ENCODE results near the gene SCAMP4. TPM values are rescaled to one million over a fixed set of nuclear protein-coding genes. Genes with fewer than 3 reads are reported as not detected.

The SCAMP4 gene
- polyA plus RNA-seq, 1 of the 3 experiments (the other 2 are of a cell fraction) = 30.0 TPM

DNA sequence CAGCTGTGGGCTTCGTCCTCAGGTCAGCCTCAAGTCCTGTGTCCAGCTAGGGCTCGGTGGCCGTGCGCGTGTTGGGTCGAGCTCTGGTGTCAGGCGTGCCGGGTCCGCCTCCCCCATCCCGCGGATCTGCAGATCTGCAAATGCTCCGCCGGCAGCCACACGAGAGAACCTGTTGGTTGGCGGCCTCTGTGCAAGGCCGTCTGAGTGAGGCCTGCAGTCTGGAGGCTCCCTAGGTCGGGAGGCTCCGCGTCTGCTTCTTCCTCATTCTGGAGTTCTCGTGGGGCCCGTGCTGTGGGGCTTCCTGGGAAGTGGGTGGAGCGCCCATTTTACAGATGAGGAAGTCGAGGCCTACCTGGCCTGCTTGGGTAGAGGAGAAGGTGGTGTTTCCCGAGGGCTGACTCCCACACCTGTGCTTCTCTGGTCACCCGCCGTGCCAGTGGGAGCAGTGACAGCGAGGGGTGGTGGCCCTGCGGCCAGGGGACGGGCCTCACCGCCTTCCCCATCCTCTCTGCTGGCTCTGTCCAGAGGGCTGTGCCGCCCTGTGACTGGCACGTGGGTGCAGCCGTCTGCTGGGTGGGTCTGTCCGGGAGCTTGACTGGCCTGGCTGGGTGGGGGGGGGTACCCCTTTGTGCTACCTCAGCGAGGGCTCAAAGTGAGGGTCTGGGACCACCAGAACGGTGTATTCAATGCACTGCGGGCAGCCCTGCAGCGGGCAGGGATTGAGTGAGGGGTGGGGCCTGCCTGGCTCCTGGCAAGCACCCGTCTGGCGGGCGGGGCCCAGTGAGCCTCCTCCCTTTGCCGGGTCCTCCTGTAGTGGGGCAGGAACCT, 39.1 kb downstream of the SCAMP4 start (continued):
- TF ChIP-seq IRF3 (IDR thresholded peaks at IDR 0.05; ENCODE audit: low read depth, low read length) = no peak
- TF ChIP-seq CTCF (IDR thresholded peaks at IDR 0.05) = no peak
- no peak for TF ChIP-seq YY1 (IDR thresholded peaks at IDR 0.05; ENCODE audit: low read depth)

- peaks cover 11% of the 10 kb centered on the region for H3F3A ChIP-seq (replicated peaks; ENCODE audit: insufficient read depth)
- POLR2A ChIA-PET = interaction anchor here (0.7 to 1.1 kb wide), 2 partner anchors 102 to 125 kb away, joined by 3 read pairs; no protein-coding TSS in a partner anchor
- no peak for DNase-seq
- no peaks in the 10 kb centered on the region for H3K36me3 ChIP-seq (replicated peaks in 1 of 2; ENCODE audit: control insufficient read depth in 1 of 2, insufficient read depth in 2 of 2, low read length in 1 of 2)
- H2AFZ ChIP-seq (ENCODE audit: low read depth) = no peak overlapping the region
- 92% methylated on average over 10 of the region's 30 CpGs for WGBS (ENCODE audit: low lambda C conversion rate)
- H3K9ac ChIP-seq = no peak overlapping the region
- H3K79me2 ChIP-seq (ENCODE audit: insufficient read depth) = peaks cover 87% of the 10 kb centered on the region
- no peaks in the 10 kb centered on the region for H3K27me3 ChIP-seq (ENCODE audit: insufficient read depth)
- H4K20me1 ChIP-seq (ENCODE audit: insufficient read depth) = peaks cover 68% of the 10 kb centered on the region
- no peak overlapping the region; a peak in 1 of 4 replicates for H3K27ac ChIP-seq (ENCODE audit: low read depth in 2 of 2, low read length in 1 of 2)
- CTCF ChIA-PET = interaction anchor here (0.7 to 2.7 kb wide), 12 partner anchors 8 to 59 kb away, joined by 3 to 24 read pairs (median 5); no protein-coding TSS in a partner anchor
- no peaks in the 10 kb centered on the region for H3K9me3 ChIP-seq
- H3K4me2 ChIP-seq = no peak overlapping the region
- no peak overlapping the region for H3K4me3 ChIP-seq (ENCODE audit: low read depth in 2 of 2, low read length in 1 of 2)
- TF ChIP-seq MXI1 (IDR thresholded peaks at IDR 0.05; ENCODE audit: low read depth, low read length) (no peak), MEF2A (IDR thresholded peaks at IDR 0.05; ENCODE audit: borderline replicate concordance, low read depth) (no peak), RAD21 (IDR thresholded peaks at IDR 0.05; ENCODE audit: low read length) (no peak), CHD2 (IDR thresholded peaks at IDR 0.05; ENCODE audit: low read length, partially characterized antibody) (no peak), JUND (IDR thresholded peaks at IDR 0.05) (no peak), EZH2phosphoT487 (IDR thresholded peaks at IDR 0.05; ENCODE audit: borderline replicate concordance, low read depth) (no peak), TCF12 (IDR thresholded peaks at IDR 0.05) (no peak), CTCF (IDR thresholded peaks at IDR 0.05) (no peak), NFIC (IDR thresholded peaks at IDR 0.05; ENCODE audit: borderline replicate concordance) (no peak), RXRA (IDR thresholded peaks at IDR 0.05; ENCODE audit: borderline replicate concordance, low read depth) (no peak), RCOR1 (IDR thresholded peaks at IDR 0.05; ENCODE audit: low read length) (no peak)
- TF ChIP-seq, protein P1, sequence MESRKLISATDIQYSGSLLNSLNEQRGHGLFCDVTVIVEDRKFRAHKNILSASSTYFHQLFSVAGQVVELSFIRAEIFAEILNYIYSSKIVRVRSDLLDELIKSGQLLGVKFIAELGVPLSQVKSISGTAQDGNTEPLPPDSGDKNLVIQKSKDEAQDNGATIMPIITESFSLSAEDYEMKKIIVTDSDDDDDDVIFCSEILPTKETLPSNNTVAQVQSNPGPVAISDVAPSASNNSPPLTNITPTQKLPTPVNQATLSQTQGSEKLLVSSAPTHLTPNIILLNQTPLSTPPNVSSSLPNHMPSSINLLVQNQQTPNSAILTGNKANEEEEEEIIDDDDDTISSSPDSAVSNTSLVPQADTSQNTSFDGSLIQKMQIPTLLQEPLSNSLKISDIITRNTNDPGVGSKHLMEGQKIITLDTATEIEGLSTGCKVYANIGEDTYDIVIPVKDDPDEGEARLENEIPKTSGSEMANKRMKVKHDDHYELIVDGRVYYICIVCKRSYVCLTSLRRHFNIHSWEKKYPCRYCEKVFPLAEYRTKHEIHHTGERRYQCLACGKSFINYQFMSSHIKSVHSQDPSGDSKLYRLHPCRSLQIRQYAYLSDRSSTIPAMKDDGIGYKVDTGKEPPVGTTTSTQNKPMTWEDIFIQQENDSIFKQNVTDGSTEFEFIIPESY (IDR thresholded peaks at IDR 0.05; ENCODE audit: borderline replicate concordance, low read depth) = no peak
- TF ChIP-seq, protein P2, sequence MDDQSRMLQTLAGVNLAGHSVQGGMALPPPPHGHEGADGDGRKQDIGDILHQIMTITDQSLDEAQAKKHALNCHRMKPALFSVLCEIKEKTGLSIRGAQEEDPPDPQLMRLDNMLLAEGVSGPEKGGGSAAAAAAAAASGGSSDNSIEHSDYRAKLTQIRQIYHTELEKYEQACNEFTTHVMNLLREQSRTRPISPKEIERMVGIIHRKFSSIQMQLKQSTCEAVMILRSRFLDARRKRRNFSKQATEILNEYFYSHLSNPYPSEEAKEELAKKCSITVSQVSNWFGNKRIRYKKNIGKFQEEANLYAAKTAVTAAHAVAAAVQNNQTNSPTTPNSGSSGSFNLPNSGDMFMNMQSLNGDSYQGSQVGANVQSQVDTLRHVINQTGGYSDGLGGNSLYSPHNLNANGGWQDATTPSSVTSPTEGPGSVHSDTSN (IDR thresholded peaks at IDR 0.05) = no peak
- peaks cover 0 to 22% of the 10 kb centered on the region in 2 experiments; a peak in 1 of 4 replicates for H3K4me1 ChIP-seq (ENCODE audit: control insufficient read depth in 1 of 2, insufficient read depth in 2 of 2, low read depth in 1 of 2, low read length in 1 of 2)
- H3K9me2 ChIP-seq = no peaks in the 10 kb centered on the region
Observed at GRCh38 chr19:1944916-1945561, 39.8 kb downstream of the SCAMP4 start.
